Astrocyte (in vitro differentiated cells and primary cell): ENCODE results near the gene CHD6. TPM values are rescaled to one million over a fixed set of nuclear protein-coding genes. Genes with fewer than 3 reads are reported as not detected.

Experiments
- DNase-seq: peaks from one replicate; pipeline ENCODE4 v3.0.0-alpha.2; 2010; ENCODE audit warnings: low read depth
- FAIRE-seq: peaks from 2 replicates; lab custom pipeline; 2011; peaks lifted over from hg19 to GRCh38; lab: Jason Lieb, UNC
- H2AFZ ChIP-seq: 2 replicates; pipeline ENCODE4 v1.6.0; 2012; ENCODE audit warnings: low read depth, low read length, inconsistent platforms
- H3K27ac ChIP-seq: 2 replicates; pipeline ENCODE4 v1.5.1; 2011; ENCODE audit warnings: low read depth, low read length, inconsistent platforms
- H3K27me3 ChIP-seq: 2 replicates; pipeline ENCODE4 v1.6.0; 2011; ENCODE audit warnings: low read length, inconsistent platforms; ENCODE audit not compliant: insufficient read depth
- H3K36me3 ChIP-seq: 2 replicates; pipeline ENCODE4 v1.5.1; 2011; ENCODE audit warnings: low read length, inconsistent platforms; ENCODE audit not compliant: insufficient read depth
- H3K4me1 ChIP-seq: 2 replicates; pipeline ENCODE4 v1.5.1; 2011; ENCODE audit warnings: low read length, inconsistent platforms; ENCODE audit not compliant: insufficient read depth
- H3K4me2 ChIP-seq: 2 replicates; pipeline ENCODE4 v1.6.0; 2012; ENCODE audit warnings: low read length, inconsistent platforms
- H3K4me3 ChIP-seq: 2 replicates; pipeline ENCODE4 v1.5.1; 2011; ENCODE audit warnings: low read depth, mild to moderate bottlenecking, low read length, inconsistent platforms; ENCODE audit not compliant: insufficient read depth
- H3K79me2 ChIP-seq: 2 replicates; pipeline ENCODE4 v1.6.0; 2012; ENCODE audit warnings: mild to moderate bottlenecking, low read length, inconsistent platforms; ENCODE audit not compliant: insufficient read depth
- H3K9ac ChIP-seq: 2 replicates; pipeline ENCODE4 v1.6.0; 2012; ENCODE audit warnings: mild to moderate bottlenecking, low read length, inconsistent platforms
- H3K9me3 ChIP-seq: 2 replicates; pipeline ENCODE4 v1.5.1; 2012; ENCODE audit warnings: low read depth, mild to moderate bottlenecking, low read length, inconsistent platforms; ENCODE audit not compliant: insufficient read depth
- H4K20me1 ChIP-seq: 2 replicates; pipeline ENCODE4 v1.6.0; 2012; ENCODE audit warnings: low read length, inconsistent platforms; ENCODE audit not compliant: insufficient read depth
- H3K27ac Mint-ChIP-seq: one replicate; pipeline ENCODE4 v1.8.0; 2021; ENCODE audit warnings: mild to moderate bottlenecking, mixed read lengths; ENCODE audit not compliant: unreplicated experiment
- H3K27me3 Mint-ChIP-seq: one replicate; pipeline ENCODE4 v1.8.0; 2021; ENCODE audit warnings: low read depth, mixed read lengths; ENCODE audit not compliant: unreplicated experiment
- H3K36me3 Mint-ChIP-seq: one replicate; pipeline ENCODE4 v1.8.0; 2021; ENCODE audit warnings: low read depth, mixed read lengths; ENCODE audit not compliant: unreplicated experiment
- H3K4me1 Mint-ChIP-seq: one replicate; pipeline ENCODE4 v1.8.0; 2021; ENCODE audit warnings: low read depth, mixed read lengths; ENCODE audit not compliant: unreplicated experiment
- H3K4me3 Mint-ChIP-seq: one replicate; pipeline ENCODE4 v1.8.0; 2021; ENCODE audit warnings: mild to moderate bottlenecking, moderate library complexity, mixed read lengths; ENCODE audit not compliant: unreplicated experiment
- H3K9me3 Mint-ChIP-seq: one replicate; pipeline ENCODE4 v1.8.0; 2021; ENCODE audit warnings: mild to moderate bottlenecking, mixed read lengths; ENCODE audit not compliant: unreplicated experiment
- EZH2 ChIP-seq: IDR thresholded peaks from 2 replicates; pipeline ENCODE4 v1.6.1; 2012; ENCODE audit warnings: mild to moderate bottlenecking, low read length, inconsistent platforms; ENCODE audit not compliant: insufficient read depth
- total RNA-seq: library from RNA; stranded (reverse); gene quantifications from 2 replicates; pipeline ENCODE4 v1.2.1, GENCODE V29; 2021
- TF ChIP-seq, protein P1 (sequence below): IDR thresholded peaks from 2 replicates; pipeline ENCODE4 v1.5.1; 2011; ENCODE audit warnings: low read depth, mild to moderate bottlenecking, inconsistent platforms, low read length, moderate library complexity; ENCODE audit not compliant: insufficient read depth

Gene CHD6
- total RNA-seq, 1 donor from 2014 or later, result 44.7 TPM

DNA sequence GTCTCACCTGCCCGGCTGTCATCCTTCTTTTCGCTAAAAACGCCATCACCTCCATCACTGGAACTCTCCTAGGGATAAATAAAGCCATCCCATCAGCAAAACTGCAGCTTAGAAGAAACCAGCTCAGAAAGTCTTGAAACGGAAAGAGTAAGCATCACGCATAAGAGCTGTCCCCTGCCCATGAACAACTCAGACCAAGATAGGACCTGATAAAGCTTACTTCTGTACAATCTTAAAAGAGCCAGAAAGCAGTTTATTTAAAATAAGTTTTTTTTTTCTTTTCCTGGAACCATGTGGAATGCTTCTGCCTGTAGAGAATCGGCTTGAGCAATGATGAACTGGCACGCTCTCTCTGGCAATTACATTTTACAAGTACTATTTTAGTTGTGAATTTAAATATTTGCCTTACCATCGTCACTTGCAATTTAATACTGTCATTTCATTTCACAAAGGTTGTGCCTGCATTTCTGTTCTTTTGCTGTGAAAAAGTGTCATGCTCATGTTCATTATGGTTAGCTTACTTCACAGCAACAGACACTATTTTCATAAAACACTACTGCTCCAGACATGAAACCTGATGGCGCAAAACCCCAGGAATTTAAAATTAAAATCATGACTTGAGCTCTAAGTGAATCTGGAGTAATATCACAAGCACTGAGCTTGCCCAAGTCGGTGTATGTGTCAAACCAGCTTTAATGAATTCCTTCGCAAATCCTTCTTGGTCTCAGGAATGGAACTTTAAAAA is 191.9 kb downstream of the CHD6 start:
- FAIRE-seq (no peak), DNase-seq (no peak)
- Mint-ChIP-seq H3K9me3 (no peaks in the 10 kb centered on the region), H3K27ac (peak overlapping the region; percentile 92), H3K27me3 (no peaks in the 10 kb centered on the region), H3K4me1 (peaks cover 42% of the 10 kb centered on the region), H3K36me3 (peaks cover 31% of the 10 kb centered on the region), H3K4me3 (no peak overlapping the region)
- peaks cover 7% of the 10 kb centered on the region for H3K4me1 ChIP-seq
- peaks cover 3% of the 10 kb centered on the region for H3K36me3 ChIP-seq
- H3K9me3 ChIP-seq, result no peaks in the 10 kb centered on the region
- no peak overlapping the region for H3K9ac ChIP-seq
- no peak overlapping the region for H3K27ac ChIP-seq
- no peak for TF ChIP-seq EZH2
- TF ChIP-seq, protein P1, sequence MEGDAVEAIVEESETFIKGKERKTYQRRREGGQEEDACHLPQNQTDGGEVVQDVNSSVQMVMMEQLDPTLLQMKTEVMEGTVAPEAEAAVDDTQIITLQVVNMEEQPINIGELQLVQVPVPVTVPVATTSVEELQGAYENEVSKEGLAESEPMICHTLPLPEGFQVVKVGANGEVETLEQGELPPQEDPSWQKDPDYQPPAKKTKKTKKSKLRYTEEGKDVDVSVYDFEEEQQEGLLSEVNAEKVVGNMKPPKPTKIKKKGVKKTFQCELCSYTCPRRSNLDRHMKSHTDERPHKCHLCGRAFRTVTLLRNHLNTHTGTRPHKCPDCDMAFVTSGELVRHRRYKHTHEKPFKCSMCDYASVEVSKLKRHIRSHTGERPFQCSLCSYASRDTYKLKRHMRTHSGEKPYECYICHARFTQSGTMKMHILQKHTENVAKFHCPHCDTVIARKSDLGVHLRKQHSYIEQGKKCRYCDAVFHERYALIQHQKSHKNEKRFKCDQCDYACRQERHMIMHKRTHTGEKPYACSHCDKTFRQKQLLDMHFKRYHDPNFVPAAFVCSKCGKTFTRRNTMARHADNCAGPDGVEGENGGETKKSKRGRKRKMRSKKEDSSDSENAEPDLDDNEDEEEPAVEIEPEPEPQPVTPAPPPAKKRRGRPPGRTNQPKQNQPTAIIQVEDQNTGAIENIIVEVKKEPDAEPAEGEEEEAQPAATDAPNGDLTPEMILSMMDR, result no peak
- no peak overlapping the region for H3K4me3 ChIP-seq
- H4K20me1 ChIP-seq, result no peaks in the 10 kb centered on the region
- H3K27me3 ChIP-seq, result no peaks in the 10 kb centered on the region
- H2AFZ ChIP-seq, result no peak overlapping the region
- H3K4me2 ChIP-seq, result no peak overlapping the region
- no peaks in the 10 kb centered on the region for H3K79me2 ChIP-seq

DNA sequence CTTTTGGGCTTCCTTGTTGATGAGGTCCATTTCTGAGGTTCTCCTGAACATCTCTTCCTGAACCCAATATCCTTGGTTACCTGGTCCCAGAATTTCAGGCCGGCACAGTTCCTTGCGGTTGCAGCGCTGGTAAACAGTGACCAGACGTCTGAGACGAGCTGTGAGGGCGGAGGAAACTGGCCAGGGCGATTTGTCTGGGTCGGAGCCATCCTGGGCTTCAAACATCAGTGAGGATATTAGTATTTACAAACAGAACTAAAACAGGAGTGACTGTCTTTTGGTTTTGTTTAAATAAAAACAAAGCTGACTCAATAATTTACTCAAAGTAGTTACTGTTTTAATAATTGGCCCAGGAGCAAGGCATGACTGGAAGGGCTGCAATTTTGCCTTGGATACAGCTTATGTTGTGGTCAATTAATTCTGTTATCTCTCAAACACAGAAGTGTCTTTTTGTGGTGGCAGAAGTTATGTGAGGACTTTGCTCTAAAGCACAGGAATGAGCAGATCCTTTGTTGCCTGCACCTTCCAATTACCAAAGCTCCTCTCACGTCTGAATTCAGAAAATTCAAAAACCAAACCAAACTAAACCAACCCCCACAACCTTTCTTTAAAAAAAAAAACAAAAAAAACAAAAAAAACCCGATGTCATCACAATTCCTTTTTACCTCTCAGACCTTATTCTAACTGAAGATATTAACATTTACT is 192.8 kb downstream of the CHD6 start:
- FAIRE-seq (no peak), DNase-seq (peak; percentile 82)
- TF ChIP-seq, protein P1, result no peak
- no peak for TF ChIP-seq EZH2
- Histone ChIP-seq H2AFZ (no peak overlapping the region), H3K4me2 (no peak overlapping the region), H3K9ac (no peak overlapping the region), H4K20me1 (no peaks in the 10 kb centered on the region), H3K36me3 (peaks cover under 1% of the 10 kb centered on the region), H3K9me3 (no peaks in the 10 kb centered on the region), H3K27ac (no peak overlapping the region), H3K4me1 (peaks cover 7% of the 10 kb centered on the region), H3K79me2 (no peaks in the 10 kb centered on the region), H3K27me3 (no peaks in the 10 kb centered on the region), H3K4me3 (no peak overlapping the region)
- Mint-ChIP-seq H3K4me3 (no peak overlapping the region), H3K27ac (peak overlapping the region; percentile 92), H3K4me1 (peaks cover 42% of the 10 kb centered on the region), H3K9me3 (no peaks in the 10 kb centered on the region), H3K27me3 (no peaks in the 10 kb centered on the region), H3K36me3 (peaks cover 34% of the 10 kb centered on the region)
